Ishikawa (cell line): ENCODE measurements around the gene CNIH2.

Source experiments
- CEBPB ChIP-seq: IDR thresholded peaks from 2 replicates; pipeline ENCODE4 v1.6.1; 2012
- CREB1 ChIP-seq: IDR thresholded peaks from 2 replicates; pipeline ENCODE4 v1.6.1; 2012; ENCODE audit warnings: low read depth
- EGR1 ChIP-seq: IDR thresholded peaks from 2 replicates; pipeline ENCODE4 v1.6.1; 2012
- EP300 ChIP-seq: IDR thresholded peaks from 2 replicates; pipeline ENCODE4 v1.6.1; 2012; ENCODE audit warnings: borderline replicate concordance
- FOXM1 ChIP-seq: IDR thresholded peaks from 2 replicates; pipeline ENCODE4 v1.6.1; 2012; ENCODE audit warnings: low read depth, borderline replicate concordance
- MAX ChIP-seq: IDR thresholded peaks from 2 replicates; pipeline ENCODE4 v1.6.1; 2012
- NFIC ChIP-seq: IDR thresholded peaks from 2 replicates; pipeline ENCODE4 v1.6.1; 2012
- RAD21 ChIP-seq: IDR thresholded peaks from 2 replicates; pipeline ENCODE4 v1.6.1; 2012; ENCODE audit warnings: low read depth
- REST ChIP-seq: IDR thresholded peaks from 2 replicates; pipeline ENCODE4 v1.6.1; 2012; ENCODE audit warnings: low read depth, mild to moderate bottlenecking
- TAF1 ChIP-seq: IDR thresholded peaks from 2 replicates; pipeline ENCODE4 v1.6.1; 2012; ENCODE audit warnings: low read depth, mild to moderate bottlenecking
- TCF12 ChIP-seq: IDR thresholded peaks from 2 replicates; pipeline ENCODE4 v1.6.1; 2012; ENCODE audit warnings: low read depth
- TEAD4 ChIP-seq: IDR thresholded peaks from 2 replicates; pipeline ENCODE4 v1.6.1; 2012
- USF1 ChIP-seq: IDR thresholded peaks from 2 replicates; pipeline ENCODE4 v1.6.1; 2012
- YY1 ChIP-seq: IDR thresholded peaks from 2 replicates; pipeline ENCODE4 v1.6.1; 2012; ENCODE audit warnings: low read depth
- ZBTB7A ChIP-seq: IDR thresholded peaks from 2 replicates; pipeline ENCODE4 v1.6.1; 2012; ENCODE audit warnings: low read depth

Gene CNIH2

GRCh38 chr11:66288671-66289547, 10.9 kb downstream of the CNIH2 start, which contains the start of gene YIF1A:
YIF1A (minus strand) TSS chr11:66289143; CDS start chr11:66288985, 158 bp downstream.
- TF ChIP-seq YY1 (peak; percentile 91), EGR1 (peak; percentile 32; the same call in 1 of the 2 replicates), FOXM1 (no peak), TCF12 (peak; percentile 50; the same call in 1 of the 2 replicates), REST (no peak), EP300 (no peak), NFIC (no peak), MAX (peak; percentile 83), TEAD4 (no peak), CEBPB (no peak), TAF1 (peak; percentile 83), CREB1 (peak; percentile 70), USF1 (no peak), RAD21 (no peak), ZBTB7A (no peak)

GRCh38 chr11:66289548-66290329, 11.8 kb downstream of the CNIH2 start:
- TF ChIP-seq ZBTB7A (peak; percentile 89), CEBPB (no peak), NFIC (no peak), TCF12 (no peak; the same call in 1 of the 2 replicates), MAX (peak; percentile 11; the same call in 1 of the 2 replicates), RAD21 (no peak), TAF1 (no peak), REST (peak; percentile 99), TEAD4 (no peak), YY1 (0 out of 2 replicates have a peak, but pooled peaks have one; percentile 59), EGR1 (peak; percentile 57; the same call in 1 of the 2 replicates)

GRCh38 chr11:66290330-66290621, 12.3 kb downstream of the CNIH2 start:
- TF ChIP-seq MAX (no peak), TCF12 (no peak), FOXM1 (no peak), RAD21 (no peak), ZBTB7A (no peak), TEAD4 (no peak), TAF1 (no peak), USF1 (no peak), REST (no peak), CREB1 (no peak), YY1 (no peak), EP300 (no peak), EGR1 (no peak), NFIC (no peak), CEBPB (no peak)
